Stomach (tissue), 4 donors: ENCODE results near the gene TPTE.
"Not testable (repeated sequence)": the region's sequence is repeated elsewhere in the genome, so short reads cannot be mapped to it uniquely, and the experiment has no call there.

ENCODE experiments used
- POLR2A ChIP-seq, 4 donors: fragments of 450-650 bp; IDR thresholded peaks; one replicate each; pipeline ENCODE4 v1.6.1; 2016; ENCODE audit warnings: antibody characterized with exemption in 4 of 4, control low read depth in 2 of 4, mild to moderate bottlenecking in 1 of 4, moderate library complexity in 1 of 4
- TF ChIP-seq, protein P1 (sequence below), 7 experiments: fragments of 450-650 bp in 4 of 7; fragments of 200-600 bp in 3 of 7; sonication (generic) in 3 of 7; IDR thresholded peaks; one replicate each; pipeline ENCODE4 v1.5.1; 2016 to 2019; ENCODE audit warnings: antibody characterized with exemption in 7 of 7, control low read depth in 2 of 7, mild to moderate bottlenecking in 1 of 7

- TF ChIP-seq, protein P1, sequence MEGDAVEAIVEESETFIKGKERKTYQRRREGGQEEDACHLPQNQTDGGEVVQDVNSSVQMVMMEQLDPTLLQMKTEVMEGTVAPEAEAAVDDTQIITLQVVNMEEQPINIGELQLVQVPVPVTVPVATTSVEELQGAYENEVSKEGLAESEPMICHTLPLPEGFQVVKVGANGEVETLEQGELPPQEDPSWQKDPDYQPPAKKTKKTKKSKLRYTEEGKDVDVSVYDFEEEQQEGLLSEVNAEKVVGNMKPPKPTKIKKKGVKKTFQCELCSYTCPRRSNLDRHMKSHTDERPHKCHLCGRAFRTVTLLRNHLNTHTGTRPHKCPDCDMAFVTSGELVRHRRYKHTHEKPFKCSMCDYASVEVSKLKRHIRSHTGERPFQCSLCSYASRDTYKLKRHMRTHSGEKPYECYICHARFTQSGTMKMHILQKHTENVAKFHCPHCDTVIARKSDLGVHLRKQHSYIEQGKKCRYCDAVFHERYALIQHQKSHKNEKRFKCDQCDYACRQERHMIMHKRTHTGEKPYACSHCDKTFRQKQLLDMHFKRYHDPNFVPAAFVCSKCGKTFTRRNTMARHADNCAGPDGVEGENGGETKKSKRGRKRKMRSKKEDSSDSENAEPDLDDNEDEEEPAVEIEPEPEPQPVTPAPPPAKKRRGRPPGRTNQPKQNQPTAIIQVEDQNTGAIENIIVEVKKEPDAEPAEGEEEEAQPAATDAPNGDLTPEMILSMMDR (IDR thresholded peaks at IDR 0.05): not testable (repeated sequence)
- not testable (repeated sequence) for TF ChIP-seq POLR2A (IDR thresholded peaks at IDR 0.05)
These were observed 92.9 kb downstream of the TPTE start for GRCh38 chr21:10614285-10614684.
